Activated T-cell treated with anti-CD3 and anti-CD28 coated beads, Interleukin-2, amount 50 U/mL, for 24 hours (primary cell): ENCODE results near the gene ZSWIM7.

ENCODE experiments used
- DNase-seq: peaks from one replicate; pipeline ENCODE4 v3.0.0-alpha.2; 2020
- H3K27ac Mint-ChIP-seq: 2 replicates; pipeline ENCODE4 v1.8.0; 2020; ENCODE audit warnings: mild to moderate bottlenecking, mixed read lengths
- H3K27me3 Mint-ChIP-seq: 2 replicates; pipeline ENCODE4 v1.8.0; 2020; ENCODE audit warnings: mixed read lengths
- H3K36me3 Mint-ChIP-seq: 2 replicates; pipeline ENCODE4 v1.8.0; 2020; ENCODE audit warnings: low read depth, mixed read lengths
- H3K4me1 Mint-ChIP-seq: 2 replicates; pipeline ENCODE4 v1.8.0; 2020; ENCODE audit warnings: low read depth, mixed read lengths
- H3K4me3 Mint-ChIP-seq: 2 replicates; pipeline ENCODE4 v1.8.0; 2020; ENCODE audit warnings: mild to moderate bottlenecking, moderate library complexity, mixed read lengths
- H3K9me3 Mint-ChIP-seq: 2 replicates; pipeline ENCODE4 v1.8.0; 2020; ENCODE audit warnings: mixed read lengths

ZSWIM7 gene, protein sequence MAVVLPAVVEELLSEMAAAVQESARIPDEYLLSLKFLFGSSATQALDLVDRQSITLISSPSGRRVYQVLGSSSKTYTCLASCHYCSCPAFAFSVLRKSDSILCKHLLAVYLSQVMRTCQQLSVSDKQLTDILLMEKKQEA

DNA sequence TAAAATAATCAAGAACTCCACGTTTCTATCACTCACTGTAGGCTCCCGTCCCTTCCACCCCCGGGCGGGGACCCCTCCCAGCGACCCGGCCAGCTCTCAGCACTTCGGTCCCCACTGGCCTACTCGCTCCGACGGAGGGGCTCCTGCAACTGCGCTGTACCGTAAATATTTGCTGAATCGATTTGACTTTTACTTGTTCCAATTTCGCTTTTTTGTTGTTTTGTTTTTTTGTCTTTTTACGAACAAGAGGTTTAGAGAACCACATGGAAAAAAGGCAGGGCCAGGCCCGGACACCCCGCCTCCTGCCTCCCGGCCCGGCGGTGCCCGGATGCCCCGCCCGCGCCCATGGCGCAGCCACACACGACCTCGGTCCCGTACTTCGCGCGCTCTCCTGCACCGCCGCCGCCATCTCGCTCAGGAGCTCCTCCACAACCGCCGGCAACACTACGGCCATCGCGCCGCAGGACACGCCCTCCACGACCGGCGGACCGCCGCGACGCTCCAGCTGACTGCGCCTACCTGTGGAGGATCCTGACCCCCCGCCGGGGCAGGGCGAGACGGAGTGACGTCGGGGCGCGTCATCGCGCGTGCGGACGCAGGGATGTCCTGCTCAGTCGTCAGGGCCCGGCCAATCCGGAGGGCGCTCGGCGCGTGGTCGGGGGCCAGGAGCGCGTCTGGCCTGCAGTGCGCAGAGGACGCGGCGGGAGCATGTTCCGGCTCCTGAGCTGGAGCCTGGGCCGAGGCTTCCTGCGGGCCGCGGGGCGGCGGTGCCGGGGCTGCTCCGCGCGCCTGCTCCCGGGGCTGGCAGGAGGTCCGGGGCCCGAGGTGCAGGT is at the start of gene ZSWIM7, which contains the start of gene TTC19:
Gene ZSWIM7 (minus strand): TSS at position 564 of the 833 bp plus-strand sequence. CDS start 110 bp downstream, at position 454.
Gene TTC19 (plus strand): TSS at position 684 of the 833 bp plus-strand sequence. CDS start 25 bp downstream, at position 709.
- Mint-ChIP-seq H3K4me1 (peaks cover 38% of the 10 kb centered on the region), H3K36me3 (peaks cover 62% of the 10 kb centered on the region), H3K27me3 (no peaks in the 10 kb centered on the region), H3K4me3 (peak within 1 kb of the TSS; percentile 86), H3K27ac (peak within 1 kb of the TSS; percentile 99), H3K9me3 (no peaks in the 10 kb centered on the region)
- peak; percentile 97 for DNase-seq

DNA sequence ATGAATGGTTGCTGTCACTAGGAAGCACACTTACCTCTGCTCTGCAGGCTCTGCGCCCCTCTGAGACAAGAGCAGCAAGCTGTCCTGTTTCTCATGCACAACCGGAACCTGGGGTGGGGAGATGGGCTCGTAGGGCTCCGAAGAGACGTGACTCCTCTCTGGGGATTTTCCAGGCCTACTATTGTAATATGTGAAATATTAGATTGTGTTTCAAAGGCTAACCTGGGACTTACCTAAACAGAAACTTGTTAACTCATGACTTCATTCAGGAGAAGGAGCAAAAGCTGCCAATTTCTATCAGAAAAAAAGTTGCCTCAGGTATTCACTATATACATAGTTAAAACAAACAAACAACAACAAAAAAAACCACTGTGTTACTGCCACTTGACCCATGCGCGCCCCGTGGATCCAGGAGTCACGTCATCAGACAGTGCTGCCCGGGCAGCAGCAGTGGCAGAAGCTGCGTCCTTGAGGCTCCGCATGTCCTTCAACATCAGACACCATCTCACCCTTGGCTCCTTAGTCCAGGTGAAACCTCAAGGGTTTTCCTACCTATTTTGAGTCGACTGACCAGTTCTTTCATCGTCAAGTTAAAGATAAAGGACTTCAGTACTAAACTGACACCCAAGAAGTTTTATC is 49.4 kb upstream of the ZSWIM7 start:
- Mint-ChIP-seq H3K27me3 (no peaks in the 10 kb centered on the region), H3K36me3 (peaks cover 84% of the 10 kb centered on the region), H3K9me3 (no peaks in the 10 kb centered on the region), H3K4me1 (peaks cover 10% of the 10 kb centered on the region), H3K27ac (no peak overlapping the region), H3K4me3 (no peak overlapping the region)
- no peak for DNase-seq

DNA sequence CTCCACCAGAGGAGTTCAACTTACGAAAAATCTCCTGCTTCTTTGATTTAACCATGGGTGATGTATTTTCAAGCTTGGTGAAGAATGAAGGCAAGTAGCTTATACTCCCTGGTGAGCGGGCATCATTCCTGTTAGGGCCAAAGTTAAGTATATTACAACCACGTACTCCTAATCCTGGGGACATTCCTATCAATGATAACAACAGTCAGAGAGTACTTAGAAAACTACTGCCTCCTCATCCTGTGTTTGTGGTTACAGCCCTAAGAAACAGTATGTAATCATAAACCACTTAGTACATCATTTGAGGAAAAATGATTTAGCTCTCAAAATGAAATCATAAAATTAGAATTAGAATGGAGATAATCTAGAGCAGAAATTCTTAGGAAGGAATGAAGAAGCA is 47.5 kb upstream of the ZSWIM7 start:
- Mint-ChIP-seq H3K36me3 (peaks cover 85% of the 10 kb centered on the region), H3K4me3 (no peak overlapping the region), H3K9me3 (no peaks in the 10 kb centered on the region), H3K27me3 (no peaks in the 10 kb centered on the region), H3K27ac (peak overlapping the region; percentile 22), H3K4me1 (peaks cover 16% of the 10 kb centered on the region)
- DNase-seq, result no peak

DNA sequence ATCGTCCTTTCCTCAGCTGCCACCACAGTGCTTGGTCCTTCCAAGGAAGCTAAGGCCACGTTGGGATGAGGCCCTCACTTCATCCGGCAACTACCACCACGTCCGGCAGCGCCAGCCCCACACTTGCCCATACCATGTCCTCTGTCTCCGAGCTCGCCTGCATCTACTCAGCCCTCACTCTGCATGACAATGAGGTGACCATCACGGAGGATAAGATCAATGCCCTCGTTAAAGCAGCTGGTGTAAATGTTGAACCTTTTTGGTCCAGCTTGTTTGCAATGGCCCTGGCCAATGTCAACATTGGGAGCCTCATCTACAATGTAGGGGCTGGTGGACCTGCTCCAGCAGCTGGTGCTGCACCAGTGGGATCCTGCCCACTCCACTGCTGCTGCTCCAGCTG is 45.0 kb upstream of the ZSWIM7 start:
- Mint-ChIP-seq H3K27ac (peak overlapping the region; percentile 64), H3K9me3 (no peaks in the 10 kb centered on the region), H3K36me3 (peaks cover 86% of the 10 kb centered on the region), H3K4me1 (peaks cover 12% of the 10 kb centered on the region), H3K27me3 (no peaks in the 10 kb centered on the region), H3K4me3 (no peak overlapping the region)
- no peak for DNase-seq

DNA sequence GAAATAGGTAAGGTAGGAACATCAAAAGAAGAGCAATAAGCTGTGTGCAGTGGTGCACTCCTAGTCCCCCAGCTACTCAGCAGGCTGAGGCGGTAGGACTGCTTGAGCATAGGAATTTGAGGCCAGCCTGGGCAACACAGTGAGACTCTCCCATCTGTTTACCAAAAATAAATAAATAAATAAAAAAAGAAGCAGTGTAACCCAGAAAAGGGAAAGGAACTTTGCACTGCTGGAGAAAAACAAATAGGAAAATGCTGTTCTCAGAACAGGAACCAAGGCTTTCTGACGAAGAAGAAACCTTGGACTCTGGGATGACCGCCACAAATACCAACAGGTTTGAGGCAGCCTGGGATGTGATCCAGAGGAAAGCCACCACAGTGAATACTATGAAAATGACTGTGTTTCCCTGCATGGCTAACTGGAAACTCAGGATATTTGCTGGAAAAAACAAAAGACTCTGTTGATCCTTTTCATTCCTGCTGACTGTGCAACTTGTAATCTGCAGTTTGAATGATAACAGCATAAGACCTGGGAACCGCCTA is 41.3 kb upstream of the ZSWIM7 start:
- no peak for DNase-seq
- H3K36me3 Mint-ChIP-seq, result peaks cover 89% of the 10 kb centered on the region
- no peaks in the 10 kb centered on the region for H3K9me3 Mint-ChIP-seq
- no peak overlapping the region for H3K27ac Mint-ChIP-seq
- peaks cover 27% of the 10 kb centered on the region for H3K4me1 Mint-ChIP-seq
- no peaks in the 10 kb centered on the region for H3K27me3 Mint-ChIP-seq
- no peak overlapping the region for H3K4me3 Mint-ChIP-seq

DNA sequence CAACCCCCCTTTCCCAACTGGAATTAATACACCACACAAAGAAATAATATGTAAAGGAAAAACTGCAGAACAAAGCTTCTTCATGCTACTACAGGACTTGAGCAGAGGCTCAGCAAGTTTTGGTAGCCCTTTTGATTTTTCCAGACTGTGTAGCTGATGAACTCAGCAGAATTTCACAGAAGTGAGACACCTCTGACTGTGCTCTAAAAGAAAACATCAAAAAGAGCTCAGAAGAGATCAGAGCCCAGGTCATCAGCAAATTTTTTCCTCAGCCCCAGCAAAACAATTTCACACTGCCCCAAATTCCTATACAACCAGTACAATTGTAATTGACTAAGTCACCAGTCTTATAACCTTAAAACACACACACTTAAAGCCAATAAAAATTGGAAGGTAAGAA is 38.1 kb upstream of the ZSWIM7 start:
- peaks cover 91% of the 10 kb centered on the region for H3K36me3 Mint-ChIP-seq
- H3K27ac Mint-ChIP-seq, result peak overlapping the region; percentile 81
- no peak overlapping the region for H3K4me3 Mint-ChIP-seq
- DNase-seq, result no peak
- no peaks in the 10 kb centered on the region for H3K27me3 Mint-ChIP-seq
- H3K9me3 Mint-ChIP-seq, result no peaks in the 10 kb centered on the region
- H3K4me1 Mint-ChIP-seq, result peaks cover 25% of the 10 kb centered on the region

DNA sequence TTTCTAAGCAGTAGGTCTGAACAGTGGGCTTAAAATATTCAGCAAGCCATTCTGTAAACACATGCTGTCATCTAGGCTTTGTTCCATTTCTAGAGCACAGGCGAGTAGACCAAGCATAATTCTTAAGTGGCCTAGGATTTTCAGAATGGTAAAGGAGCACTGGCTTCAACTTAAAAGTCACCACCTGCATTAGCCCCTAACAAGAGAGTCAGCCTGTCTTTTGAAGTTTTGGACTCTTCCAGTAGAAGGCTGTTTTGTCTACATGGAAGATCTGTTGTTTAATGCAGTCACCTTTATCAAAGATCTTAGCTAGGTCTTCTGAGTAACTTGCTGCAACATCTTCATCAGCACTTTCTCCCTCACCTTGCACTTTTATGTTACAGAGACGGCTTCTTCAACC is 36.8 kb upstream of the ZSWIM7 start:
- Mint-ChIP-seq H3K4me1 (peaks cover 25% of the 10 kb centered on the region), H3K27ac (peak overlapping the region; percentile 81), H3K27me3 (no peaks in the 10 kb centered on the region), H3K36me3 (peaks cover 95% of the 10 kb centered on the region), H3K4me3 (no peak overlapping the region), H3K9me3 (no peaks in the 10 kb centered on the region)
- DNase-seq, result no peak

DNA sequence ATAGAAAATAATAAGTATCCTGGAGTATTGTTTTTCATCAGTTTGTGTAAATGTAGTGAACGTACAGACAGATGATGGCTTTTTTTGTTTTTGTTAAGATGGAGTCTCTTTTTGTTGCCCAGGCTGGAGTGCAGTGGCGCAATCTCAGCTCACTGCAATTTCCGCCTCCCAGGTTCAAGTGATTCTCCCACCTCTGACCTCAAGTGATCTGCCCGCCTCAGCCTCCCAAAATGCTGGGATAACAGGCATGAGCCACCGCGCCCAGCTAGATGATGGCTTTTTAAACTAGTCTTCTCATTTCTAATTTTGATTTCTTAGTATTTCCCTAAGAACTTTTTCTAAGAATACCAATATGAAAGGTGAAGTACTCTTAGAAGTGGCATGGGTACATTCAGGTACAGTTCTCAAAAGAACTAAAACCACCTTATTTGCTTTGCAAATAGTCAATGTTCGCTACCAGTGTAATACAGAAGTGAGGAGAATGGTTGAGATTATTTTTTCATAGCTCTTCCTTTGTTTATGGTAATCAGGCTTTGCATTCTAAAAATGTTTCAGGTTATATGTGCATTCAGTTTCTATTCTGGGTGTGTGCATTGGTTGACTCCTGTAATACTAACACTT is 34.3 kb upstream of the ZSWIM7 start:
- Mint-ChIP-seq H3K27ac (peak overlapping the region; percentile 71), H3K4me1 (peaks cover 42% of the 10 kb centered on the region), H3K36me3 (peaks cover 100% of the 10 kb centered on the region), H3K9me3 (no peaks in the 10 kb centered on the region), H3K4me3 (no peak overlapping the region), H3K27me3 (no peaks in the 10 kb centered on the region)
- no peak for DNase-seq

DNA sequence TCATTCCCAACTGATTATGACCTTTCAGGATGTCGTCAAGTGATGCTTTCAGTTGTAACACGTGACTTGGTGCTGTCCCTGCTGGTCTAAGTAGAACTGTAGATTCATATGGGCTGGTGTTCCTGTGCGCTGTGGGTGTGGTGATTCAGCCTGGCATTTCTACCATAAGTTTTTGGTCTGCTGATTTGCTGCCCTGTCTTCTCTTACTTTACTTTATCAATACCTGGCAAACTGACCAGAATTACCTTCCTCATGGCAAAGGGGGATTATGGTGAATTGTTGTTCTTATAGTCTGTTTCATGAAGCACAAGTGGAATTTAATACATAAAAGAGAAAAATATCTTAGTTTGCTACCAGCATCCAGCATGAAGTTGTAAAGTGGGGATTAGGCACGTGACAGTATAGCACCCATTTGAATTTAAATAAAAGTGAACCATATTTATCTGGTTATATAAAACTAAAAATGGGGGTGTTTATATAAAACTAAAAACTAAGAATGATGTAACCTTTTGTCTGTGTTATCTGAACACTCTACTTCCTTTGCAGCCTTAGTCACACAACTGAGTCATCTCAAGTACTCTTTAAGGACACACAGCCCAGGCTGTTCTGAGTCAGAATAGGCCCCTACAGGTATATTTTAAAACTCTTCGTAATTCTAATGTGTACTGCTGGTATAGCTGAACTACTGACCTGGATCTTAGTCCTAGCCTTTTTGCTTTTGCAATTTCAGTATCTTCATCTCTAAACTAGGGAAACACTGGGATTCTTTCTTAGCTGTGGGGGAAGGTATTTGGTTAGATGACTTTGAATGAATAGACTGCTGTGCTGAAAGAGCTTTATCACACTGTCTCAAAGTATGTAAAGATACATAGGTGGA is 28.4 kb upstream of the ZSWIM7 start:
- Mint-ChIP-seq H3K9me3 (no peaks in the 10 kb centered on the region), H3K4me3 (peak overlapping the region; percentile 67), H3K27ac (peak overlapping the region; percentile 98), H3K36me3 (peaks cover 100% of the 10 kb centered on the region), H3K27me3 (no peaks in the 10 kb centered on the region), H3K4me1 (peaks cover 59% of the 10 kb centered on the region)
- peak; percentile 59 for DNase-seq

DNA sequence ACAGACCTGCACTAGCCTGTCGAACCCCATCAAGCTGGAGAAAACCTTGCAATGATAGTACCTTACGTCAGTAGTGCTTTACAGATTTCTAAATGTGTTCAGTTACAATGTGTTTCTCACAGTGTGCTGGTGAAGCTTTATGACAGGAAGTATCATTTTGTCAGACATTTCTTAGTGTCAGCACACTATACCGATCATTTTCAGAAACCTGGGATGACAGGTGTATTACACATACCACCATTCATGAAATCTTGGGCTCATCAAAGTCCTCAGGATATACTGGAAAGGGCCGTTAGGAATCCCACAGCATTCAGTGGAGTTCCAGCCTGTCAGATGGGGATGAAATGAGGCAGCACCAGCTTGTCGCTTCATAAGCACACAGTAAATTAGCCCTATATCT is 27.4 kb upstream of the ZSWIM7 start:
- peaks cover 65% of the 10 kb centered on the region for H3K4me1 Mint-ChIP-seq
- H3K27ac Mint-ChIP-seq, result peak overlapping the region; percentile 98
- peaks cover 100% of the 10 kb centered on the region for H3K36me3 Mint-ChIP-seq
- H3K9me3 Mint-ChIP-seq, result no peaks in the 10 kb centered on the region
- no peak for DNase-seq
- H3K27me3 Mint-ChIP-seq, result no peaks in the 10 kb centered on the region
- H3K4me3 Mint-ChIP-seq, result no peak overlapping the region

DNA sequence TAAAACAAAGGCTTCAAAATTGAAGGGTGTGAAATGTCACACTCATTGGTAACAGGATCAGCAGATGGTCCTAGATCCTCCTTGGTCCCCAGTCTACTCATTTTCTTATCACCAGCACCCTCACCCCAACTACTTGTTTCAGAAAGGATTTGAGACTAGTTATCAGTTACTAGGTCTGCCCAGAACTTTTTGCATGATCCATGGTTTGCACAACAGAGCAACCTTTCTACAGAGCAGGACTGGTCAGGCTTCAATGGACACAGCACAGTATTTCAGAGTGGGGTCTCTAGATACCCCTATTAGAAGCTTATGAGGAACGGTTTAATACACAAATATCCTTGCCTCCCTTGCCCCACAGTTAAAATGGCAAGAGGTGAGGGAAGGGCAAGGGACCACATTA is 25.7 kb upstream of the ZSWIM7 start:
- no peak for DNase-seq
- Mint-ChIP-seq H3K27ac (peak overlapping the region; percentile 71), H3K9me3 (no peaks in the 10 kb centered on the region), H3K4me1 (peaks cover 65% of the 10 kb centered on the region), H3K4me3 (no peak overlapping the region), H3K27me3 (no peaks in the 10 kb centered on the region), H3K36me3 (peaks cover 99% of the 10 kb centered on the region)

DNA sequence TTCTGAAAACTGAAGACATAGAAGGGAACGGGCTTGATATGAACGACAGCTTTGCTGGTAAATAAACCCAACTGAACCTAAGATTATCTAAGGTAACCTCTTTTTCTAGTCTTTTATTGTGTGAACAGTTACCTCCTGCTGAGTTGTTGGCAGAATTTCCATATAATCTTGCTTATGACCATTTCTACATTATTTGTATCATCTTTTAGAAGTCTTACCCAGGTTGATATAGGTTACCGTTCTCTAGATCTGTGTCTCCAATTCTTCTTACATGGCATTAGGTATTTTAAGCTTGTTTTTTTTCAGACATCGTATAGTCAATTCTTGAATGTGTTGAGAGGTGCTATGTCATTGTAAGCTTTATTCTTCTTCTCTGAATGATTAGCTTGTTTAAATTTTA is 24.4 kb upstream of the ZSWIM7 start:
- H3K4me1 Mint-ChIP-seq, result peaks cover 56% of the 10 kb centered on the region
- H3K27me3 Mint-ChIP-seq, result no peaks in the 10 kb centered on the region
- DNase-seq, result no peak
- H3K9me3 Mint-ChIP-seq, result no peaks in the 10 kb centered on the region
- H3K27ac Mint-ChIP-seq, result no peak overlapping the region
- peaks cover 99% of the 10 kb centered on the region for H3K36me3 Mint-ChIP-seq
- no peak overlapping the region for H3K4me3 Mint-ChIP-seq

DNA sequence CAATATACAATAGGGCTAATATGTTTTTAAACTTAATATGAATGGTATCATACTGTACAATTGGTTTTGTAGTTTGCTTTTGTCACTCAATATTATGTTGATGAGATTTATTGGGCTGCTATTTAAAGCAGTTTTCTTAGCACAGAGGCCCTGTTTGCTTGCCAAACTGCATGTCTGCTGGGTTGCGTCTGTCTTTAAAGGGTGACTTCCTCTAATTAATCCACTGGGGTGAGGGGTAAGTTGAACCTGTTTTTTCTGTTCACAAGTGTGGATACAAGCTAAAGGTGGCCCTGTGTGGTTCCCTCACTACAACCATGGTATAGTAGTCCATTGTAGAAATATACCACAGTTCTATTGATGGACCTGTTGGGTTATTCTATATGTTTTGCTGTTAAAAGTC is 19.8 kb upstream of the ZSWIM7 start:
- DNase-seq, result no peak
- H3K4me1 Mint-ChIP-seq, result peaks cover 26% of the 10 kb centered on the region
- peak overlapping the region; percentile 72 for H3K27ac Mint-ChIP-seq
- no peaks in the 10 kb centered on the region for H3K27me3 Mint-ChIP-seq
- H3K9me3 Mint-ChIP-seq, result no peaks in the 10 kb centered on the region
- H3K4me3 Mint-ChIP-seq, result no peak overlapping the region
- peaks cover 92% of the 10 kb centered on the region for H3K36me3 Mint-ChIP-seq
